Spleen (tissue), 11 donors: ENCODE measurements around the gene CYP19A1. TPM values are rescaled to one million over a fixed set of nuclear protein-coding genes. Genes with fewer than 3 reads are reported as not detected.

Source experiments
- DNase-seq: peaks from one replicate; pipeline ENCODE4 v3.0.0-alpha.2; 2020
- H3K27ac ChIP-seq, 8 donors: fragments of 200-600 bp; sonication (generic) in 7 of 8; 1 replicate in 4 of 8; 2 replicates in 4 of 8; pipeline versions ENCODE4 v1.5.0 to v1.8.0; 2016 to 2021; ENCODE audit warnings: inconsistent platforms in 4 of 8, mild to moderate bottlenecking in 4 of 8, moderate library complexity in 1 of 8
- H3K27me3 ChIP-seq, 7 donors: fragments of 200-600 bp; sonication (generic) in 6 of 7; replicated peaks in 1 of 7; 1 replicate in 4 of 7; 2 replicates in 3 of 7; pipeline versions ENCODE4 v1.5.0 to v1.8.0; 2016 to 2021; ENCODE audit warnings: inconsistent platforms in 3 of 7, mild to moderate bottlenecking in 1 of 7
- H3K36me3 ChIP-seq, 6 donors: fragments of 200-600 bp; sonication (generic) in 5 of 6; 1 replicate in 4 of 6; 2 replicates in 2 of 6; pipeline versions ENCODE4 v1.5.0 to v1.8.0; 2016 to 2021; ENCODE audit warnings: inconsistent platforms in 2 of 6
- H3K4me1 ChIP-seq, 6 donors: fragments of 200-600 bp; sonication (generic) in 5 of 6; 1 replicate in 3 of 6; 2 replicates in 3 of 6; pipeline versions ENCODE4 v1.5.0 to v1.8.0; 2016 to 2021; ENCODE audit warnings: inconsistent platforms in 3 of 6
- H3K4me3 ChIP-seq, 8 donors: fragments of 200-600 bp; sonication (generic) in 7 of 8; 1 replicate in 4 of 8; 2 replicates in 4 of 8; pipeline versions ENCODE4 v1.5.0 to v1.8.0; 2016 to 2021; ENCODE audit warnings: inconsistent platforms in 4 of 8, mild to moderate bottlenecking in 4 of 8, moderate library complexity in 2 of 8
- H3K9me3 ChIP-seq, 8 donors: fragments of 200-600 bp; sonication (generic) in 7 of 8; 1 replicate in 4 of 8; 2 replicates in 4 of 8; pipeline versions ENCODE4 v1.5.0 to v1.8.0; 2016 to 2021; ENCODE audit warnings: inconsistent platforms in 4 of 8
- POLR2A ChIP-seq, 3 donors: fragments of 450-650 bp; IDR thresholded peaks; one replicate each; pipeline ENCODE4 v1.5.1; 2017; ENCODE audit warnings: antibody characterized with exemption in 3 of 3, mild to moderate bottlenecking in 1 of 3
- POLR2AphosphoS5 ChIP-seq, 3 donors: sonication (generic); formaldehyde crosslinking; IDR thresholded peaks; one replicate each; pipeline ENCODE4 v1.5.1; 2017; ENCODE audit warnings: antibody characterized with exemption in 3 of 3
- WGBS, 5 donors: extraction: QIAGEN DNeasy Blood & Tissue Kit in 3 of 5; methylation state at CpG; one replicate each; pipeline versions ENCODE4 v1.1.5 to v1.1.7; 2013 to 2018; 5-methylcytosine and 5-hydroxymethylcytosine counted together
- intact Hi-C: fragments of 100-400 bp; cut with DNase I; formaldehyde crosslinking; loops from one replicate; pipeline ENCODE4 v1.15.0; 2023; ENCODE audit warnings: low total_unique reads
- polyA plus RNA-seq, 3 donors: library from polyadenylated mRNA; stranded (reverse); fragments of 200-250 nt; gene quantifications; one replicate each; pipeline ENCODE4 v1.2.1, GENCODE V29; 2013
- total RNA-seq, 7 donors: library from RNA; depleted of rRNA in 3 of 7; stranded (reverse); fragments of >200 nt in 3 of 7; fragmentation: NEBNext Ultra II Directional in 4 of 7; extraction: Animal tissue kit (Norgen Biotek cat#: 25700) in 4 of 7; gene quantifications; one replicate each; pipeline versions ENCODE4 v1.1.0 to v1.2.1, GENCODE V29; 2016 to 2021
- TF ChIP-seq, protein P1 (sequence below), 11 experiments: fragments of 200-600 bp in 7 of 11; fragments of 450-650 bp in 4 of 11; sonication (generic) in 4 of 11; IDR thresholded peaks in 8 of 11; conservative IDR thresholded peaks in 3 of 11; 1 replicate in 7 of 11; 2 replicates in 4 of 11; pipeline versions ENCODE4 v1.4.0 to v1.8.0; 2016 to 2021; ENCODE audit warnings: antibody characterized with exemption in 11 of 11, inconsistent platforms in 4 of 11, mild to moderate bottlenecking in 1 of 11
- donor health status: healthy with polysubstance abuse.
- donor health status: DM: no; HTN: no; CAD: no; lungs with moderate emphysema.
- donor health status: DM: no; HTN: no; CAD: no.
- donor health status: Bipolar disorder and iron deficiency.
- donor health status: healthy.
- donor health status: DM: no; HTN: no; CAD: no.
- donor health status: DM: yes; HTN: yes; CAD: no.

CYP19A1 gene
- total and polyA plus RNA-seq, 10 donors, result 0.13 to 5.6 (median 0.96) TPM; not detected in 1

DNA sequence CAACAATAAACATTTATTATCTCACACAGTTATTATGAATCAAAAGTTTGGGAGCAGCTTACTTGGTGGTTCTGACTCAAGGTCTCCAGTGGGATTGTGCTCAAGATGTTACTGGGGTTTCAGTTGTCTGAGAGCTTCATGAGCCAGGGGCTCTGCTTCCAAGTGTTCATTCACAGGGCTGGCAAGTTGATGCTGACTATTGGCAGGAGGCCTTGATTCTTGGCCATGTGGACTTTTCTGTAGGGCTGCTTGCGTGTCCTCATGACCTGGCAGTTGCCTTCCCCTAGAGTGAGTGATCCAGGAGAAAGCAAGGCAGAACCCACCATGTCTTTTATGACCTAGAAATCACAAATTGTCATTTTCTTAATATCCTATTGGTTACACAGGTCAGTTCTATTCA is 156.5 kb downstream of the CYP19A1 start:
- Histone ChIP-seq H3K4me3 (no peak overlapping the region), H3K4me1 (peaks cover 0 to 23% (median 11%) of the 10 kb centered on the region in 6 donors), H3K36me3 (no peaks in the 10 kb centered on the region), H3K27me3 (no peaks in the 10 kb centered on the region), H3K9me3 (no peaks in the 10 kb centered on the region), H3K27ac (no peak overlapping the region)
- intact Hi-C loops, result no loop called here
- TF ChIP-seq POLR2A (IDR thresholded peaks at IDR 0.05) (no peak), POLR2AphosphoS5 (IDR thresholded peaks at IDR 0.05) (no peak)
- TF ChIP-seq, protein P1, sequence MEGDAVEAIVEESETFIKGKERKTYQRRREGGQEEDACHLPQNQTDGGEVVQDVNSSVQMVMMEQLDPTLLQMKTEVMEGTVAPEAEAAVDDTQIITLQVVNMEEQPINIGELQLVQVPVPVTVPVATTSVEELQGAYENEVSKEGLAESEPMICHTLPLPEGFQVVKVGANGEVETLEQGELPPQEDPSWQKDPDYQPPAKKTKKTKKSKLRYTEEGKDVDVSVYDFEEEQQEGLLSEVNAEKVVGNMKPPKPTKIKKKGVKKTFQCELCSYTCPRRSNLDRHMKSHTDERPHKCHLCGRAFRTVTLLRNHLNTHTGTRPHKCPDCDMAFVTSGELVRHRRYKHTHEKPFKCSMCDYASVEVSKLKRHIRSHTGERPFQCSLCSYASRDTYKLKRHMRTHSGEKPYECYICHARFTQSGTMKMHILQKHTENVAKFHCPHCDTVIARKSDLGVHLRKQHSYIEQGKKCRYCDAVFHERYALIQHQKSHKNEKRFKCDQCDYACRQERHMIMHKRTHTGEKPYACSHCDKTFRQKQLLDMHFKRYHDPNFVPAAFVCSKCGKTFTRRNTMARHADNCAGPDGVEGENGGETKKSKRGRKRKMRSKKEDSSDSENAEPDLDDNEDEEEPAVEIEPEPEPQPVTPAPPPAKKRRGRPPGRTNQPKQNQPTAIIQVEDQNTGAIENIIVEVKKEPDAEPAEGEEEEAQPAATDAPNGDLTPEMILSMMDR (IDR thresholded peaks at IDR 0.05 in 8 of 11, conservative IDR thresholded peaks at IDR 0.05 in 3 of 11), result no peak
- WGBS, 5 donors, result 0 to 75% (median 0%) methylated on average over 1 of the region's 1 CpG
- DNase-seq, result no peak

DNA sequence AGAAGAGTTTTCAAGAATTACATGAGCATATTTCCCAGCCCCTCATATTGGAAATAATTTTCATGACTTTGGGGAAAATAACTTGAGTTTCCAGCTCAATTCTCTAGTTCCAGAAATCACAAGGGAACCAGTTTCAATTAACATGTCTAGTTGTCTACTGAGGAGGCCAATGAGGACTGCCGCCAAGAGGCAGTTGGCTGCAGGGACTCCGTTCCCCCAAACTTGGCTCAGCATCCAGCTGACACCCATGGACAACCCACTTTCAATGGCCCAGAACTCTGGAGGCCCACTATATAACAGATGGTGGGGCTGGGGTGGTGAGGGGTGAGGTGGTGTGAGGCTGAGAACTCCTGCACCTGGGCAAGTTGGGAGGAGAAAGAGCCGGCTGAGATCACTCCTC is 157.2 kb downstream of the CYP19A1 start:
- TF ChIP-seq, protein P1 (IDR thresholded peaks at IDR 0.05 in 8 of 11, conservative IDR thresholded peaks at IDR 0.05 in 3 of 11), result no peak
- no peak for TF ChIP-seq POLR2AphosphoS5 (IDR thresholded peaks at IDR 0.05)
- WGBS, 5 donors, result 86 to 98% (median 95%) methylated on average over 3 of the region's 3 CpGs

DNA sequence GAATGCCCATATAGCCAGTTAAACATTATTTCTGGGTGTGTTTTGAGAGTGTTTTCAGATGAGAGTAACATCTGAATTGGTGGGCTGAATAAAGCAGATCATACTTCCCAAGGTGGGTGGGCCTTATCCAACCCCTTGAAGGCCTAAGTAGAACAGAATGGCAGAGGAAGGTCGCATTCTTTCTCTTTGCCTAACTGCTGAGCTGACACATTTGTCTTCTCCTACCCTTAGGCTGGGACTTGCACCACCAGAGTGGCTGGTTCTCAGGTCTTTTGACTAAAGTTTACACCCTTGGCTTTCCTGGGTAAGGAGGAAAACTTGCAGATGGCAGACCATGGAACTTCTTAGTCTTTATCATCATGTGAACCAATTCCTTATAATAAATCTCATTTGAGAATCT is 157.9 kb downstream of the CYP19A1 start:
- no peak overlapping the region for H3K27ac ChIP-seq
- no peaks in the 10 kb centered on the region for H3K27me3 ChIP-seq
- no peak overlapping the region for H3K4me3 ChIP-seq
- H3K36me3 ChIP-seq, result no peaks in the 10 kb centered on the region
- 64 to 80% (median 70%) methylated on average over 1 of the region's 1 CpG for WGBS, 5 donors
- H3K9me3 ChIP-seq, result no peaks in the 10 kb centered on the region
- TF ChIP-seq POLR2A (IDR thresholded peaks at IDR 0.05) (no peak), POLR2AphosphoS5 (IDR thresholded peaks at IDR 0.05) (no peak)
- TF ChIP-seq, protein P1 (IDR thresholded peaks at IDR 0.05 in 8 of 11, conservative IDR thresholded peaks at IDR 0.05 in 3 of 11), result no peak
- intact Hi-C loops, result no loop called here
- DNase-seq, result no peak
- peaks cover 0 to 9% (median 0%) of the 10 kb centered on the region in 6 donors for H3K4me1 ChIP-seq

More for the DNA sequence above, 157.2 kb downstream of the CYP19A1 start:
- Histone ChIP-seq H3K36me3 (no peaks in the 10 kb centered on the region), H3K27ac (no peak overlapping the region), H3K4me1 (peaks cover 0 to 16% (median 4%) of the 10 kb centered on the region in 6 donors), H3K27me3 (no peaks in the 10 kb centered on the region), H3K4me3 (no peak overlapping the region), H3K9me3 (no peaks in the 10 kb centered on the region)
- intact Hi-C loops, result no loop called here
- no peak for DNase-seq

DNA sequence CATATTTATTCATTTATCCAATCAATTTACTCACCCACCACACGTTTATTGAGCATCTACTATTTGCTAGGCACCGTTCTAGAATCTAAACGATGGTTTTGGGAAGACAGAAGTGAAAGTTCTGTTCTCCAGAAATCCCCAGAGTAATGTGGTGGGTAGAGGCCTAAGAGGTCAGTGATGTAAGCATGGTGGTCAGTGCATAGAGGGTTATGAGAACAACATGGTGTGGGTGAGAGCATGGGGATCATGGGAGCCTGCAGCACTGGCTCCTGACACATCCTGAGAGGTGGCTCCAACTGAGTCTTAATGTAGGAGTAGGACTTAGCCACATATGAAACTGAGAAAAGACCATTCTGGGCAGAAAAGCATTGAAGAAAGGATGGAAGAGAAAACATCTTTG is 158.4 kb downstream of the CYP19A1 start:
- H3K9me3 ChIP-seq, result no peaks in the 10 kb centered on the region
- TF ChIP-seq POLR2A (IDR thresholded peaks at IDR 0.05) (no peak), POLR2AphosphoS5 (IDR thresholded peaks at IDR 0.05) (no peak)
- TF ChIP-seq, protein P1 (IDR thresholded peaks at IDR 0.05 in 8 of 11, conservative IDR thresholded peaks at IDR 0.05 in 3 of 11), result no peak
- H3K36me3 ChIP-seq, result no peaks in the 10 kb centered on the region
- DNase-seq, result no peak
- 71 to 86% (median 75%) methylated on average over 3 of the region's 3 CpGs for WGBS, 5 donors
- no peak overlapping the region for H3K4me3 ChIP-seq
- peaks cover 0 to 7% (median 0%) of the 10 kb centered on the region in 6 donors for H3K4me1 ChIP-seq
- H3K27me3 ChIP-seq, result no peaks in the 10 kb centered on the region
- intact Hi-C loops, result no loop called here
- no peak overlapping the region for H3K27ac ChIP-seq
